NCI-H526 treated with DMSO at 0.1 percent for 48 hours (cell line): ENCODE results near the gene PTPRT.
"Not testable (repeated sequence)": the region's sequence is repeated elsewhere in the genome, so short reads cannot be mapped to it uniquely, and the experiment has no call there.

ENCODE experiments used
- DNase-seq: peaks from one replicate; lab custom pipeline; 2025; lab: John Stamatoyannopoulos, UW

The PTPRT gene

GRCh38 chr20:42910808-42911207 is 278.9 kb downstream of the PTPRT start:
- DNase-seq, result not testable (repeated sequence)

GRCh38 chr20:42907730-42908129 is 282.0 kb downstream of the PTPRT start:
- DNase-seq, result no peak

- no peak for DNase-seq
These were observed 283.6 kb downstream of the PTPRT start for GRCh38 chr20:42906120-42906519.

DNA sequence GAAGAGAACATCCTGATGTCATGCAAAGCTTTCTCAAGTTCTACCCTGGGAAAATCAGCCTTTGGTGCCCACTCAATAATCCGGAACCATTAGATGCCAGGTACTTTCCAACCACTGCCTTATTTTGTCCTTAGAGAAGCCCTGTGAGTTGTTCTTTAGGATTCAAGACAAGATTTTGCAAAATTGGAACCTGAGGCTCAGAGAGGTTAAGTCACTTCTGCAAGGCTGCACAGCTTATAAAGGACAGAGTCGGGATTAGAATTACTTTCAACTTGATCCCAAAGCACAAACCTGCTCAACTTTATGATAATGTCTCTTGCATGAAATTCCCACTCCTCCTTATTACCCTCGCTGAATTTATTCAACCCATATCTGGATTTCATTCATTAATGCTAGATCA is 287.2 kb downstream of the PTPRT start:
- no peak for DNase-seq

DNA sequence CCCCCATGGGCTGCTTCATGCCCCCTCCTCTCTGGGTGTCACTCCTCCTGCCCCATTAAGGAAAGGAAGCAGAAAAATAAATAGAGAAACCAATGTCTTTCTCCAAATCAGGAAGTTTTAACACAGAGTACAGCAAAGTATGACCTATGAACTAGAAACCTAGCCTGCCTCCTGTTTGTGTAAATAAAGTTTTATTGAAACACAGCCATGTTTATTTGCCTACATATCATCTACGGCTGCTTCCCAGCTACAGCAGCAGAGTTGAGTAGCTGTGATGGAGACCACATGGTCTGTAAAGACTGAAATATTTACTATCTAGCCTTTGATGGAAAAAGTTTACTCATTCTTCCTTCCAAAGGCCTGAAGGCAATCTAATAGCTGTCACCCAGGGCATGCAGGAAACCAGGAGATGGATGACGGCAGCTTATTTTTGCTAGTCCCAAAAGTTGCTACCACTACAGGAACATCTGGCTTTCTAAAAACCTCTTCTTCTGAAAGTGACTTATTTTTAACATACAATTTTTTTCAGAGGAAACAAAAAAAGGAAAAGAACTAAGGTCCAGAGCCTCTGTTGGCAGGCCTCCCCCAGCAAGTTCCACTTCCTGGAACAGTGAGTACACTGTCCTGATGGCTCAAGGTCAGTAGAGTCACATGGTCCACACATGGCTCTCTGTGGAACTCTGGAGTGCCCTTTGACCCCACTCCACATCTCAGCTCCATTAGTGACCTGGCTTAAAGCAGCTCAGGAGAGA is 287.8 kb downstream of the PTPRT start:
- no peak for DNase-seq

DNA sequence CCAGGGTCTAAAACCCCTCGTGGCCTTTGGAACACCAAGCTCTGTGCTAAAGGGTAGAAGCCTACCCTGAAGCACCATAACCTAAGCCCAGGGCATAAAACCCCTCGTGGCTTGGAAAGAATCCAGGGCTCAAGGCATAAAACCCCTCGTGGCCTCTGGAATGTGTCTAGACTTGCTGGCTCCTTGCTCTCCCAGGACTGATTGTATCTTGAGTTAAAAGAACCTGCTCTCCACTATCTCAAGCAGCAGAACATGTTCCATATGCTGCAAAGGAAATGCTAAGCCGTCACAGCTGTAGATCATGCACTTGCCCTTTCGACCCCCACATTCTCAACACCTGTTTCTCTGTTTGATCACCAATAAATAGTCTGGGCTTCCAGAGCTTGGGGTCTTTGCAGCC is 288.9 kb downstream of the PTPRT start:
- DNase-seq, result not testable (repeated sequence)

DNA sequence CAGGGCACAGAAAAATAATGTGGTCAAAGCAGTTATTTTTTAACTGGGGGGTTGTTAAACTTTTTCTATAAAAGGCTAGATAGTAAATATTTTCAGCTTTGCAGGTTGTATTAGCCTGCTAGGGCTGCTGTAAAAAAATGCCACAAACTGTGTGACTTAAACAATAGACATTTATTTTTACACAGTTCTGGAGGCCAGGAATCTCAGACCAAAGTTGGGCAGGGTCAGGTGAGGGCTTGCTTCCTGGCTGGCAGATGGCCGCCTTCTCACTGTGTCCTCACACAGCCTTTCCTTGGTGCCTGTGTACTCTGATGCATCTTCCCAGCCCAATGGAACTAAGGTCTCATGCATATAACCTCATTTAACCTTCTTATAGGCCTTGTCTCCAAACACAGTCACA is 294.7 kb downstream of the PTPRT start:
- DNase-seq, result no peak

DNA sequence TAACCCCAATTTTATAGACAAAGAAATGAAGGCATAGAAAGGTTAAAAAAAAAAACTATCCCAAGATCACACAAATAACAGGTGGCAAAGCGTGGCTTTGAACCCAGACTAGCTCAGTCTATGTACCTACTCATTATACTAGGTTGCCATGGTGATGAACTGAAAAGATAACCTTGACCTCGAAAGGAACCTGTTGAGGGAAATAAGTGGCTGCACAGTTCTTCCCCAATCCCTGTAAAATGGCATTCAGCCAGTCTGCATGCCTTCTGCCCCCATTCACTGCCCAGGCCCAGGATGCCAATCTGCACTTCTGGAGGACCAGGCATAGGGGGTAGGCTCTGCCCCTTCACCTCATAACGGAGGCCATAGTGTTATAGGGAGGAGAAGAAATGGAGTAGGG is 295.2 kb downstream of the PTPRT start:
- DNase-seq, result no peak

- DNase-seq, result no peak
These were observed 300.2 kb downstream of the PTPRT start for GRCh38 chr20:42889517-42889916.

GRCh38 chr20:42887281-42887680 is 302.4 kb downstream of the PTPRT start:
- no peak for DNase-seq

GRCh38 chr20:42886801-42887200 is 302.9 kb downstream of the PTPRT start:
- no peak for DNase-seq

GRCh38 chr20:42886046-42886445 is 303.7 kb downstream of the PTPRT start:
- DNase-seq, result no peak

DNA sequence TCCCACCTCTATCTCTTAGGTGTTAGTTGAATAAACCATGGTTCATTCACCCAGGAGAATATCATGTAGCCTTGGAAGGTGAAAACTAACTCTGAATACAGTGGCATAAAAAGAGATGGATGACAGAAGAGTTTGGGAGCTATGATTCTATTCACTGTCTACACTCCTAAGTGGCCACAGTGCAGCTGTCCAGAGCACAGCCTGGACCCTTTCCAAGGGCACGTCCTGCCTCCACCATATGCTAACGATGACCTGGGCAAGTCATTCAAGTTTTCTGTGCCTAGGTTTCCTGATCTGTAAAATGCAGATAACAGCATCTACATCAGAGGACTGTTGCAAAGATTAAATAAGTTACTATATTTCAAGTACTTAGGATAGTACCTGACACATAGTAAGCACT is 314.1 kb downstream of the PTPRT start:
- DNase-seq, result no peak

DNA sequence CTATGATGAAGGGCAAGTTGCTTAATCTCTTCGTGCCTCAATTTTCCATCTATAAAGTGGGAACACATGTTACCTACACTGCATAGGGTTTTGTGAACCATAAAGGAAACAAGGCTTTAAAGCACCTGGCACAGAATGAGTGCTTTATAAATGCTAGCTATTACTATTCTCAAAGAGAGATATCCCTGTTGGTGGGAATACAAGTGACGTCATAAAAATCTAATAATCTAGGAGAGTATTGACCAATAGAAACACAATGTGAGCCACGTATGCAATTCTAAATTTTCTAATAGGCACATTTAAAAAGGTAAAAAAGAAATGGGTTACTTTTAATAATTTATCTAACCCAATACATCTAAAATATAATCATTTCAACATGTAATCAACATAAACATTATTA is 316.4 kb downstream of the PTPRT start:
- DNase-seq, result no peak

DNA sequence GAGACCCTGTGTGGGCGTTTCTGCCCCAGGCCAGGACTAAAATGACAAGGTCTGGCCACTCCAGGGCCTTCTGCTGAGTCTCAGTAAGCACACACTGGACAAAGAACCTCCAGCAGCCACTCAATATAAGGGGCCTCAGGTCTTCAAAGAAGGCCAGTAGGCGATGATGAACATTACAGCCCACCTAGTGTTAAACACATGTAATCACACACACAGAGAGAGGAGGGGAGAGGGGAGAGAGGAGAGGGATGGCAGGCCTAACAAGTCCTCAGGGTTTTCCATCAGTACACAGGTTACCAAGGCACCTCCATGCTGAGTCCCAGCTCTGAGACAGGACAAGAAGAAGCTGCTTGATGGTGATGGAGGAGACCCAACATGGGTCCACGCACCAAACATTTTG is 325.6 kb downstream of the PTPRT start:
- no peak for DNase-seq

GRCh38 chr20:42862446-42862845 is 327.3 kb downstream of the PTPRT start:
- DNase-seq, result no peak

GRCh38 chr20:42857446-42857845 is 332.3 kb downstream of the PTPRT start:
- DNase-seq, result no peak

GRCh38 chr20:42855896-42856295 is 333.8 kb downstream of the PTPRT start:
- no peak for DNase-seq

DNA sequence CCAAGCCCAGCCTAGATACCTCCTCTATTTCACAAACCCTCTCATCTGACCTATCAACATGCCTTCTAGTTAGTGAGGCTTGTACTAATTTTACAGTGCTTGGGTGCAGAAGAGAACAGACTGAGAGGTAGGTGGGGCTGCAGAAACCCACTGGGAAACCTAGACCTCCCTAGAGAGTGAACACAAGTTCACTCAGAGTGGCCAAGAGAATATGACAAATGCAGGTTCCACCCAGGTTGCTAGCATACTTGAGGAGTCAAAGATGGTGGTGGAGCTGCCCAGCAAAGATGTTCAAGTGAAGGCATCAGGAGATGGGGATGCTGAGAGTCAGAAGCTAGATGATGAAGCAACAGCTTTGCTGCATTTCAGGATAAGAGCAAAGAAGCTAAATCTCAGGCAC is 337.0 kb downstream of the PTPRT start:
- DNase-seq, result no peak

- peak; percentile 13 for DNase-seq
These were observed 342.8 kb downstream of the PTPRT start for GRCh38 chr20:42846784-42847490.

DNA sequence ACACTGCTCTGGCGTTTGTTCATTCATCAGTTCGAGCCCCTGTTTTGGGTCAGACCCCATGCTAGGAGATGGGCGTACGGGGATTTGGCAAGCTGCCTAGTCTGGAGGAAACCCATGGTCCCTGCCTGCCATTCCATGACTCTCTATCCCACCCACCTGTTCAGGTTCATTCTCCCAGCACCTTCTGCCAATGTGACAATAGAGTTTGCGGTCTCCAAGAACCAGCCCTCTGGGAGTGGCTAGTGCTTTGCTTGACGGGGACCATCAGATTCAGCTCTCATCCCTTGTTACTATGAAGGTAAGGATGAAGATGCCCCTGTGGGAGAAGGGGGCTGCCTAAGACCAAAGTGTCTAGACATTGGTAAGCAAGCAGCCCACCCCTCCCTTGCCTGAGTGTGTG is 345.0 kb downstream of the PTPRT start:
- DNase-seq, result no peak

GRCh38 chr20:42837456-42837855 is 352.2 kb downstream of the PTPRT start:
- no peak for DNase-seq

DNA sequence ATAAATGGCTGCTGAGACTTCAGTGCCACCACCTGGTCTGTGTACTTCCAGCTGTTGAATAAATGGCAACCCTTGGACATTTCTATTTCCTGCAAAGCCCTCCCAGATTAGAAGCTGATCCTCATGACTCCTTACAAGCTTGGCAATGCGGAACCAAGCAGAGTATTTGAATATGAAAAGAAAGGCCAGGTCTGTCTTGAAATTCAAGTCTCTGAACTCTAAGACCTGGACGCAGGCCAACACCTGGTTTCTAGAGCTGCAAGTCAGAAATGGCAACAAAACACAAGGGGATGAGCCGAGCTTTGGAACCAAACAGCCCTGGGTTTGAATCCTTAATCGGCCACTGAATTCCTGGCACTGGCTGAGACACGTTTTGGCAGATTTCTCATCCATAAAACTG is 353.4 kb downstream of the PTPRT start:
- DNase-seq, result no peak

DNA sequence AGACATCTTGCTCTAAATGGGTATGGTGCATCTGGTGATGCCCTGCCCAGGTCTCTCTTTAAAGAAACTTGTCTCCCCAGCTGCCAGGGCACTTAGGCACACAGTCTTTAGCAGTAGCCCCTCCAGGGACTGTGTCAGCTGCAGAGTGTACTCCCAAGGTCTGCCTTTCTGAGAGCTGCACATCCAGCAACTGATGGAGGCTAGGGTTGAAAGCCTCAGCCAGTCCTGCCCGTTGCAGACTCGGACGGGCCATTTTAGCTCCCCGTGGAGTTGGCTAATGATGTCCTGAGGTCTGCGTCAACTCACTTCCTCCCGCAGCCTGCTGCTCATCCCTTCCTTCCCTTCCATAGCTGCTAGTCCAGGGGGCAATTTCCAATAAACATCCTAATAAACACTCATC is 381.8 kb downstream of the PTPRT start:
- DNase-seq, result no peak
